Measurements from ENCODE around the gene KRT20.

- TF ChIP-seq EZH2 (IDR thresholded peaks at IDR 0.05; ENCODE audit: insufficient read depth, poor library complexity, severe bottlenecking) (no peak), EZH2phosphoT487 (IDR thresholded peaks at IDR 0.05; ENCODE audit: insufficient read depth, low read depth) (no peak)
These were observed 29.2 kb upstream of the KRT20 start for GRCh38 chr17:40914075-40914855.

Measured in GM23248 (cell line).